EH (cell line): ENCODE results near the gene HSPA1L.
"Not testable (repeated sequence)": the region's sequence is repeated elsewhere in the genome, so short reads cannot be mapped to it uniquely, and the experiment has no call there.

ENCODE experiments used
- DNase-seq: peaks from one replicate; pipeline ENCODE4 v3.0.0-alpha.2; 2015; ENCODE audit warnings: low read depth

The HSPA1L gene

GRCh38 chr6:31813465-31813849 lies 1.6 kb downstream of the HSPA1L start:
- no peak for DNase-seq

- no peak for DNase-seq
Measured at GRCh38 chr6:31811645-31812044, 3.4 kb downstream of the HSPA1L start.

GRCh38 chr6:31808599-31808998 lies 6.5 kb downstream of the HSPA1L start:
- not testable (repeated sequence) for DNase-seq

GRCh38 chr6:31806470-31807272 lies 8.4 kb downstream of the HSPA1L start, which contains the start of gene LSM2:
LSM2 (minus strand) TSS chr6:31806966; CDS start chr6:31806757, 209 bp downstream.
- DNase-seq = peak; percentile 98

- no peak for DNase-seq
Measured at GRCh38 chr6:31805939-31806469, 9.1 kb downstream of the HSPA1L start.

- not testable (repeated sequence) for DNase-seq
Measured at GRCh38 chr6:31801031-31801927, 13.8 kb downstream of the HSPA1L start.

GRCh38 chr6:31799781-31800180 lies 15.3 kb downstream of the HSPA1L start:
- DNase-seq = peak; percentile 78

- DNase-seq = no peak
Measured at GRCh38 chr6:31797588-31797987, 17.5 kb downstream of the HSPA1L start.

GRCh38 chr6:31796993-31797385 lies 18.1 kb downstream of the HSPA1L start:
- no peak for DNase-seq

GRCh38 chr6:31795616-31796298 lies 19.3 kb downstream of the HSPA1L start, which contains the start of gene VARS1:
VARS1 (minus strand) TSS chr6:31795752; CDS start chr6:31795217, 535 bp downstream.
- DNase-seq = peak; percentile 93

GRCh38 chr6:31794866-31795615 lies 20.0 kb downstream of the HSPA1L start:
- DNase-seq = no peak

GRCh38 chr6:31794294-31794865 lies 20.7 kb downstream of the HSPA1L start:
- DNase-seq = peak; percentile 53

GRCh38 chr6:31793927-31794245 lies 21.2 kb downstream of the HSPA1L start:
- DNase-seq = not testable (repeated sequence)

- DNase-seq = peak; percentile 29
Measured at GRCh38 chr6:31792761-31793171, 22.3 kb downstream of the HSPA1L start.

GRCh38 chr6:31792090-31792374 lies 23.1 kb downstream of the HSPA1L start:
- DNase-seq = no peak

GRCh38 chr6:31791324-31792089 lies 23.6 kb downstream of the HSPA1L start:
- peak; percentile 63 for DNase-seq

GRCh38 chr6:31785475-31785874 lies 29.6 kb downstream of the HSPA1L start:
- DNase-seq = no peak

- no peak for DNase-seq
Measured at GRCh38 chr6:31784098-31784925, 30.8 kb downstream of the HSPA1L start.

GRCh38 chr6:31782126-31782855 lies 32.8 kb downstream of the HSPA1L start:
- no peak for DNase-seq
